ENCODE results near the gene DYNLT2.

GRCh38 chr6:169785566-169785965, 34.2 kb upstream of the DYNLT2 start:
- TF ChIP-seq CTCF (IDR thresholded peaks at IDR 0.05; ENCODE audit: poor library complexity): no peak
- no peak for TF ChIP-seq EZH2 (IDR thresholded peaks at IDR 0.05; ENCODE audit: borderline replicate concordance)

All from hepatocyte (in vitro differentiated cells).